GM12864 (cell line): ENCODE measurements around the gene RBFOX2.
"Not testable (repeated sequence)": the region's sequence is repeated elsewhere in the genome, so short reads cannot be mapped to it uniquely, and the experiment has no call there.

Source experiments
- DNase-seq: peaks from one replicate; pipeline ENCODE4 v3.0.0-alpha.2; 2011; ENCODE audit warnings: low read depth
- H3K4me3 ChIP-seq: 2 replicates; pipeline ENCODE4 v1.5.1; 2011; ENCODE audit warnings: mild to moderate bottlenecking, low read depth, low read length, control low read depth
- TF ChIP-seq, protein P1 (sequence below): IDR thresholded peaks from 2 replicates; pipeline ENCODE4 v1.5.1; 2011; ENCODE audit warnings: low read depth, mild to moderate bottlenecking, moderate library complexity, low read length, control low read depth, inconsistent platforms; ENCODE audit errors: missing control alignments

Gene RBFOX2

DNA sequence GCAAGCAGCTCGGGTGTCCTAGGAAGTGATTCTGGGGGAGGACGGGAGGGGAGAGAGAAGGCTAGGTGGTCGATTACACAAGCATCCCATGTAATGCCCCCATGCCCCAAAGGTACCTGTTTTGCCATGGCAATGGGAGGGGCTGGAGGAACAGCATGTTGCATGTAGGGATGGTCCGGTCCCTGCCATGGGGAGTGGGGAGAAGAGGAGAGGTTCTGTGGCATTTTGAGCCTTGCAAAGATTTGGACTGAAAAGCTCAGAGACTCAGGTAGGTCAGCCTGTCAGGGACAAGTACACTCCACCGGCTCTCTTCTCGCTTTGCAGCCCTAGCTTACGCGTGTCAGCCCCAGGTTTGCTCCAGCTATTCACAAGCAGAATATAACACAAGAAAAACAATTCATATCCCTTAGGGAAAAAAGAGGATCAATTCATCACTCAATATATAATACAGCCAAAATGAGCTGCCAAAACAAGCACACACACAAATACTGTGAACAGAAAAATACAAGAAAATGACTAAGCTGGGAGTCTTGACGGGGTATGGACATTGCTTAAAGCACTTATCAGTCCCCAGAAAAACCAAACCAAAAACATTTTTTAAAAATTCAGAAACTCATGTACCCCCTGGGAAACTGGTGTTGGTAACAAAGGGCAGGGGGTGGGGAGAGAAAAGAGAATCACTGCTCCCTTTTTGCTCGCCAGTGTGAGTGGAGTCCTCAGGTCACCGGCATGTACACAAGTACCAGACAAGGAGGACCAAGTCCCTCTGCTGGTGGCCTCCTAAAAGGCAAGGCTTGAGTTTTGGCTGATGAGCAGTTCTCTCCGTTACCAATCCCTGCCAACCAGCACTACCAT, 289.3 kb downstream of the RBFOX2 start:
- TF ChIP-seq, protein P1, sequence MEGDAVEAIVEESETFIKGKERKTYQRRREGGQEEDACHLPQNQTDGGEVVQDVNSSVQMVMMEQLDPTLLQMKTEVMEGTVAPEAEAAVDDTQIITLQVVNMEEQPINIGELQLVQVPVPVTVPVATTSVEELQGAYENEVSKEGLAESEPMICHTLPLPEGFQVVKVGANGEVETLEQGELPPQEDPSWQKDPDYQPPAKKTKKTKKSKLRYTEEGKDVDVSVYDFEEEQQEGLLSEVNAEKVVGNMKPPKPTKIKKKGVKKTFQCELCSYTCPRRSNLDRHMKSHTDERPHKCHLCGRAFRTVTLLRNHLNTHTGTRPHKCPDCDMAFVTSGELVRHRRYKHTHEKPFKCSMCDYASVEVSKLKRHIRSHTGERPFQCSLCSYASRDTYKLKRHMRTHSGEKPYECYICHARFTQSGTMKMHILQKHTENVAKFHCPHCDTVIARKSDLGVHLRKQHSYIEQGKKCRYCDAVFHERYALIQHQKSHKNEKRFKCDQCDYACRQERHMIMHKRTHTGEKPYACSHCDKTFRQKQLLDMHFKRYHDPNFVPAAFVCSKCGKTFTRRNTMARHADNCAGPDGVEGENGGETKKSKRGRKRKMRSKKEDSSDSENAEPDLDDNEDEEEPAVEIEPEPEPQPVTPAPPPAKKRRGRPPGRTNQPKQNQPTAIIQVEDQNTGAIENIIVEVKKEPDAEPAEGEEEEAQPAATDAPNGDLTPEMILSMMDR, result peak; percentile 30
- H3K4me3 ChIP-seq, result no peak overlapping the region
- no peak for DNase-seq

GRCh38 chr22:35737886-35738285, 290.7 kb downstream of the RBFOX2 start:
- not testable (repeated sequence) for H3K4me3 ChIP-seq, DNase-seq

GRCh38 chr22:35736701-35737100, 291.9 kb downstream of the RBFOX2 start:
- DNase-seq, result no peak
- H3K4me3 ChIP-seq, result no peak overlapping the region
- TF ChIP-seq, protein P1, result no peak

- TF ChIP-seq, protein P1, result no peak
- no peak for DNase-seq
- no peak overlapping the region for H3K4me3 ChIP-seq
These were observed 292.5 kb downstream of the RBFOX2 start for GRCh38 chr22:35736166-35736565.

DNA sequence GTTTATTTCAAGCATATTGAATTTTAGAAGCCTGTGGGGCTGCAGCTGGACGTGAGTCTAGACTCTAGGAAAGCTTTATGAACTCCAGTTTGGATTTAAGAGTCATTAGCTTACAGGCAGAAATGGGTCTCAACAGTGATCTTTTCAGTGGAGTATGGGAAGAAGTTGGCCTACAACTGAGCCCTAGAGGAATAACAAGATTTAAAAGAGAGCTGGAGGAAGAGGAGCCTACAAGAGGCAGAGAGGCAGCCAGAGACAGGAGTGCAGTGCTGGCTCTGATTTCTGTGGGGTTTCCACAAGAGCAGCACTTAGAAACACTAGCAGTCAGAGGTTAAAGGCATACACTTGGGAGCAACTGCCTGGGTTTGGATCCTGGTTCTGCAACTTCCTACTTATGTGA, 293.1 kb downstream of the RBFOX2 start:
- DNase-seq, result no peak
- TF ChIP-seq, protein P1, result no peak
- no peak overlapping the region for H3K4me3 ChIP-seq

- no peak overlapping the region for H3K4me3 ChIP-seq
- TF ChIP-seq, protein P1, result no peak
- DNase-seq, result no peak
These were observed 294.2 kb downstream of the RBFOX2 start for GRCh38 chr22:35734517-35734827.

DNA sequence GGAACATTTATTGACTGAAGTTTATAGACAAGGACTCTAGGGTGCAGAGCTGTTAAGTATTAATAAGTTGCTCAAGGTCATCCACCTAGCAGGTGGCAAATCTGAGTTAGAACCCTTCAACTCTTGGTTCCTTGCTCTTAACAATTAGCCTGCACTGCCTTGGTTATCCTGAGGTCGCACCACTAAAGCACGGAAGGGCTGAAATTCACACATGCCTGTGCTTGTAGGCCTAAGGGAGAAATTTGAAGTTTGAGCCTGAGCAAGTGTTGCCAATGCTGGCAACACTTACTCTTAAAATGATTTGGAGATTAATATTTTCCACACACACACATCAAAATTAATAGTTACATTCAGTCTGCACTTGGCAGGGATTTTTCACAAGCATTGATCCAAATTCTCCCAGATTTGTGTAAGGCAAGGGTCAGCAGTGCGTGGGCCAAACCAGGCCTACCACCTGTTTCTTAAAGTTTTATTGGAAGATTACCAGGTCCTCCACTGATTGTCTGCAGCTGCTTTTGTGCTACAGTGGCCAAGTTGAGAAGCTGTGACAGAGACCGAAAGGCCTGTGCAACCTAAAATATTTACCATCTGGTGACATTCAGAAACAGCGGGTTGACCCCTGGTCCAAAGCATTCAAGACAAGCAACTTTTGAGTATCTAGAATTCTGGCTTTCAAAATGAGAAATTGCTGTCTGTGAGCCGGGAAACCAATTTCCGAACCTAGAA, 294.7 kb downstream of the RBFOX2 start:
- TF ChIP-seq, protein P1, result no peak
- no peak for DNase-seq

More for the DNA sequence above, 294.7 kb downstream of the RBFOX2 start:
- H3K4me3 ChIP-seq, result no peak overlapping the region
